HEK293T (cell line): ENCODE results near the gene LGALS3BP.

Experiments used
- CTCF ChIA-PET: fragments of 350-600 bp; formaldehyde crosslinking; extraction: SDS; loops from one replicate; lab custom pipeline; 2021; ENCODE audit warnings: antibody characterized with exemption, inconsistent platforms; lab: Yijun Ruan, JAX
- POLR2A ChIA-PET: fragments of 350-600 bp; formaldehyde crosslinking; extraction: SDS; loops from one replicate; lab custom pipeline; 2020; ENCODE audit warnings: antibody characterized with exemption, inconsistent platforms; lab: Yijun Ruan, JAX
- DNase-seq: peaks from one replicate; pipeline ENCODE4 v3.0.0; 2012; ENCODE audit warnings: mixed read lengths; ENCODE audit errors: extremely low spot score
- ARNT ChIP-seq: fragments of 450-650 bp; IDR thresholded peaks from 2 replicates; pipeline ENCODE4 v1.6.1; 2017; ENCODE audit warnings: mild to moderate bottlenecking
- BHLHE40 ChIP-seq: fragments of 450-650 bp; IDR thresholded peaks from 2 replicates; pipeline ENCODE4 v1.6.1; 2016; ENCODE audit warnings: mild to moderate bottlenecking, moderate library complexity, borderline replicate concordance
- CTBP1 ChIP-seq: fragments of 450-650 bp; IDR thresholded peaks from 2 replicates; pipeline ENCODE4 v1.6.1; 2016; ENCODE audit warnings: borderline replicate concordance
- ELF4 ChIP-seq: fragments of 450-650 bp; IDR thresholded peaks from 2 replicates; pipeline ENCODE4 v1.6.1; 2017; ENCODE audit warnings: antibody characterized with exemption
- FOXA1 ChIP-seq: fragments of 450-650 bp; IDR thresholded peaks from 2 replicates; pipeline ENCODE4 v1.6.1; 2016; ENCODE audit warnings: mild to moderate bottlenecking
- FOXK2 ChIP-seq: fragments of 450-650 bp; IDR thresholded peaks from 2 replicates; pipeline ENCODE4 v1.6.1; 2016; ENCODE audit warnings: mild to moderate bottlenecking
- FOXM1 ChIP-seq: fragments of 450-650 bp; IDR thresholded peaks from 2 replicates; pipeline ENCODE4 v1.6.1; 2017; ENCODE audit warnings: mild to moderate bottlenecking, borderline replicate concordance
- HDGF ChIP-seq: fragments of 450-650 bp; IDR thresholded peaks from 2 replicates; pipeline ENCODE4 v1.6.1; 2017; ENCODE audit warnings: antibody characterized with exemption, borderline replicate concordance
- L3MBTL2 ChIP-seq: fragments of 450-650 bp; conservative IDR thresholded peaks from 2 replicates; pipeline ENCODE4 v1.6.1; 2016; ENCODE audit warnings: mild to moderate bottlenecking
- LEF1 ChIP-seq: fragments of 450-650 bp; IDR thresholded peaks from 2 replicates; pipeline ENCODE4 v1.6.1; 2017; ENCODE audit warnings: mild to moderate bottlenecking, borderline replicate concordance
- NFRKB ChIP-seq: fragments of 450-650 bp; IDR thresholded peaks from 2 replicates; pipeline ENCODE4 v1.6.1; 2016; ENCODE audit warnings: mild to moderate bottlenecking, moderate library complexity
- SP1 ChIP-seq: fragments of 450-650 bp; IDR thresholded peaks from 2 replicates; pipeline ENCODE4 v1.6.1; 2017
- SUZ12 ChIP-seq: fragments of 450-650 bp; IDR thresholded peaks from 2 replicates; pipeline ENCODE4 v1.6.1; 2016; ENCODE audit warnings: mild to moderate bottlenecking
- TARDBP ChIP-seq: fragments of 450-650 bp; IDR thresholded peaks from 2 replicates; pipeline ENCODE4 v1.6.1; 2016
- ZNF384 ChIP-seq: fragments of 450-650 bp; IDR thresholded peaks from 2 replicates; pipeline ENCODE4 v1.6.1; 2016
- TF ChIP-seq, protein P1 (sequence below): fragments of 450-650 bp; IDR thresholded peaks from 2 replicates; pipeline ENCODE4 v1.6.1; 2016

LGALS3BP gene

DNA sequence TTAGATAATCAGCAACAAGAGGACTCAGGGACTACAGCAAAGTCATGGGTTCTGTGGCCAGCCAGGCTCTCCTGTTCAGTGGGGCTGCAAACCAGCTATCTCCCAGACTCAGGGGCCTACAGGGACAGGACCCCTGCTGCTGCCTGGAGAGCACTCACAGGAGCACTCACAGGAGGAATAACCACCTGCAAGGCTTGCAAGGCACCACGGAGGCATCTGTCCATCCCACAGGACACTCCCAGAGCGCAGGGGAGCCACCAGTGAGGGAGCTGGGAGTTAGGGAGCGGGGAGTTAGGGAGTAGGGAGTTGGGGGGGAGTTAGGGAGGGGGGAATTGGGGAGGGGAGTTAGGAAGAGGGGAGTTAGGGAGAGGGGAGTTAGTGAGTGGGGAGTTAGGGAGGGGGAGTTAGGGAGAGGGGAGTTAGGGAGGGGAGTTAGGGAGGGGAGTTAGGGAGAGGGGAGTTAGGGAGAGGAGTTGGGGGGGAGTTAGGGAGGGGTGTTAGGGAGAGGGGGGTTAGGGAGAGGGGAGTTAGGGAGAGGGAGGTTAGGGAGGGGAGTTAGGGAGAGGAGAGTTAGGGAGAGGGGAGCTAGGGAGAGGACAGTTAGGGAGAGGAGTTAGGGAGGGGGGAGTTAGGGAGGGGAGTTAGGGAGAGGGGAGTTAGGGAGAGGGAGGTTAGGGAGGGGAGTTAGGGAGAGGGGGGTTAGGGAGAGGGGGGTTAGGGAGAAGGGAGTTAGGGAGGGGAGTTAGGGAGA is 24.1 kb upstream of the LGALS3BP start:
- TF ChIP-seq TARDBP (no peak), HDGF (no peak)
- DNase-seq: no peak
- ChIA-PET POLR2A (no interaction called here), CTCF (no interaction called here)

DNA sequence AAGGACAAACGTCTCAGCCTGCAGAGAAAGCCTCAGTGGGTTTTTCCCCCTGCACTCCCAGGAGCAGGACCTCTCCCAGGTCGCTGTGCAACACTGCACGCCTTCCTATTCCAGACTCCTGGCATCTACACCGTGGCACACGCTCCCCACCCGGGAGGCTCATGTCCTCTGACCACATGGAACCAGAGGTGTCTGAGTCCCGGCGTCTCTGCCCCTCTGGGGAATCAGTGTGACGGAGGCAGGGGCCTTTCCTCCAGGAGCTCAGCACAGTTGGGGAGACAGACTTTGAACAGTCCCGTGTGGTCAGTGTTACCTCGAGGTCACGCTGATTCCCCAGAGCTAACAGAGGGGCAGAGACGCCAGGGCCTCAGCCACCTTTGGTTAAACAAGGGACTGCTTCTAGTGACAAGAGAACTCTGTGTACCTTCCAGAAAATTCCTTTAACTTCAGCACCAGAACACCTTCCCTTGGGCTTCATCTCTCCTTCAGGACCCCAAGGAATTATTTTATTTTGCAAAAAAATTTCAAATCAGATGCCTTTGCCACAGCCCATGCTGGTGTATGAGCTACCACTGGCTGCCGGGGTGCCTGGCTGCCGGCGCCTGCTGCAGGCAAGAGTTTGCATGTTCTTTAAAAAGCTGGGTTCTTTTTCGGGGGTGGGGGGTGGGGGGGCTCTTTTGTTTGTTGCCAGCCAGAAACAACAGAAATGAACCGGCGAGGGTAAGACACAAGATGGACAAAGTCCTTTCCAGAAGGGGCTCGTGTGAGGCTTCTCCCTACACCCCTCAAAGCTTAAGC is 23.3 kb upstream of the LGALS3BP start:
- no peak for DNase-seq
- CTCF ChIA-PET: interaction anchor here (0.6 kb wide), 1 partner anchor 140 kb away, joined by 3 read pairs; no protein-coding TSS in a partner anchor
- no peak for TF ChIP-seq TARDBP
- TF ChIP-seq FOXM1: no peak
- no peak for TF ChIP-seq L3MBTL2
- POLR2A ChIA-PET: no interaction called here

DNA sequence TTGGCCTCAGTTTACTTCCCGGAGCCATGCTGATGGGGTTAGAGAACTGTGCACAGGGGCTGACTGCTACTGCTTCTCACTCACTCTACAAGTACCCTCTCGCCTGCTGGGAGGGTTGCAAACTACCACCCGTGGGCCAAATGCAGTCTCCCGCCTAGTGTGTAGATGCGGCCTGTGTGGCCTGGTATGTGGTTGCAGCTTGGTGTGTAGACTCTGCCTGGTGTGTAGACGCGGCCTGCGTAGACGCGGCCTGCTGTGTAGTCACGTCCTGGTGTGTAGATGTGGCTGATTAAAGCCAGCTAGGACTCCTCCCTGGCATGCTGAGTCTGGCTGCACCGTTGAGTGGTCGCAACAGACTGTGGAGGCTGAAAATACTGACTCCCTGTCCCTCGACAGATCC is 22.6 kb upstream of the LGALS3BP start:
- CTCF ChIA-PET: no interaction called here
- TF ChIP-seq ZNF384 (no peak), BHLHE40 (no peak), HDGF (no peak), FOXK2 (no peak), TARDBP (no peak), FOXA1 (no peak), SUZ12 (no peak), FOXM1 (no peak), LEF1 (no peak), ARNT (no peak), ELF4 (no peak), L3MBTL2 (no peak), NFRKB (no peak), CTBP1 (no peak)
- TF ChIP-seq, protein P1, sequence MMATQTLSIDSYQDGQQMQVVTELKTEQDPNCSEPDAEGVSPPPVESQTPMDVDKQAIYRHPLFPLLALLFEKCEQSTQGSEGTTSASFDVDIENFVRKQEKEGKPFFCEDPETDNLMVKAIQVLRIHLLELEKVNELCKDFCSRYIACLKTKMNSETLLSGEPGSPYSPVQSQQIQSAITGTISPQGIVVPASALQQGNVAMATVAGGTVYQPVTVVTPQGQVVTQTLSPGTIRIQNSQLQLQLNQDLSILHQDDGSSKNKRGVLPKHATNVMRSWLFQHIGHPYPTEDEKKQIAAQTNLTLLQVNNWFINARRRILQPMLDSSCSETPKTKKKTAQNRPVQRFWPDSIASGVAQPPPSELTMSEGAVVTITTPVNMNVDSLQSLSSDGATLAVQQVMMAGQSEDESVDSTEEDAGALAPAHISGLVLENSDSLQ: no peak
- no peak for DNase-seq
- POLR2A ChIA-PET: no interaction called here

DNA sequence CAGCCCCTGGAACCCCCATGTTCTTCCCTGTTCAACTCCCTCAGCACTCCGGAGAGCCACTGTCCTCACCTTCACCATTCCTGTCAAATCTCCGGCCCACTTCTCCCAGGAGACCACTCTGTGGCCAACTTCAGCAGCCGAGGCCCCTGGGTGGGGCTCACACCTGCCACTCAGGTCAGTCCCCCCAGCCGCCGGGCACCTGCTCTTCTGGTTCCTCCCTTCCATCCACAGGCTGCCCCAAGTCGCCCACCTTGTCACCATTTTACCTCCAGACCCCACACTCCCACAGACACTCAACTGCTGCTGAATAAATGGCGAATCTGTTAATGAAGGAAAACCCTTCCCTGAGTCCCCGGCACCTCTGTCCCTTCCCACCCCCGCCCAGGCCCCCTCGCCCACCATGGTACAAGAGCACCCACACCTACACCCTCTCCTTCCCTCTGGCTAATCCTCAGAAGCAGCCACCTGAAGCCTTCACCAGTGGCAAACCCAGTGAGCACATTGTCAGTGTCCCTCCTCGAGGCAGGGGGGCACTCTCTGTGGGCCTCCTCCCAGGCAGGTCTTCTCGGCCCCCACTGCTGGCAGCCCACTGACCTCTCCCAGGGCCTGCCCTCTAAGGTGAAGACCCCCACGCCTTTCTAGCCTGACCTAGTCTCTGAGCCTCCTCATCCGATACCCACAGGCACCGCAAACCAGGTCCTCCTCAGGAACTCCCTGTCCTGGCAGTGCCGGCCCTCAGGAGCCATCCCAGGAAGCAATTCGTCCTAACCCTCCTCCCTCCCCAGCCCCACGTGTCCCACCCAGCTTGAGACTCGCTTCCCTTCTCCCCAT is 21.7 kb upstream of the LGALS3BP start:
- TF ChIP-seq HDGF: no peak
- TF ChIP-seq BHLHE40: no peak
- POLR2A ChIA-PET: no interaction called here
- DNase-seq: no peak
- CTCF ChIA-PET: no interaction called here

DNA sequence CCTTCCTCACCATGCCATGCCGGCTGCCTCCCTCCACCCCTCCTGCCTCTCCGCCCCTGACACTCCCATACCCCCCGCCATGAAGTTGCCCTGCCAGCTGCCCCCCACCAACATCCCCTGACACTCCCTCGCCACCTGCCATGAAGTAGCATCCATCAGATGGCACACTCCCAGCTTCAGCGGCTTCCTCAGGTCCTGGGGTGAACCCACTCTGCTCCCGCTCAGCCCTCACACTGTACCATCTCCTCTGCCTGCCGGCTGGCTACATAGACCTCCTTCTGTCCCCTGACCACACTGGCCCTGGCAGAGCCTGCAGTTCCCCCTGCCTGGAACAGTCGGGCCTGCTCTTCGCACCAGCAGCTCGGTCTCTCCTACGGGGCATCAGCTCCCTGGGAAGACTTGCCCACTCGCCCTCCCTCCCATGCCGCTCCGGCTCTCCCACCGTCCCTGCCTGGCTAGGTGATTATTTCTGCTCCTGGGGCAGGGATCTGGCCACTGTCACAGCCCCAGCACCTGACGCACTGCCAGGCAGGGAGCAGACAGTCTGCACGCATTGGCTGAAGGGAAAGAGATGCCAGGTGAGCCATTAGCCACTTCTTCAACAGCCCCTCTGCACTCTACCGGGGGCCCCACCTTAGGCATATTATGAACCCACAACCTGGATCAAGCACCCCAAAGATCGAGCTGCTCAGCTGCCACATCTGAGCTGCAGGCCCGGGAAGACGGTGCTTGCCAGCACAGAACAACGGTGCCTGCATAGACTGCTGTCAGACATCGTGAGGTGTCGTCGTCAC is 20.9 kb upstream of the LGALS3BP start:
- no peak for DNase-seq
- POLR2A ChIA-PET: interaction anchor here (0.8 kb wide), 1 partner anchor 9 kb away, joined by 3 read pairs; the partner anchor contains the start of gene CANT1
- CTCF ChIA-PET: no interaction called here
- TF ChIP-seq LEF1 (no peak), TARDBP (no peak), FOXA1 (no peak), ZNF384 (no peak), CTBP1 (no peak), NFRKB (no peak), ELF4 (no peak), FOXK2 (no peak), ARNT (no peak), L3MBTL2 (no peak), SP1 (no peak), HDGF (no peak), FOXM1 (no peak)

DNA sequence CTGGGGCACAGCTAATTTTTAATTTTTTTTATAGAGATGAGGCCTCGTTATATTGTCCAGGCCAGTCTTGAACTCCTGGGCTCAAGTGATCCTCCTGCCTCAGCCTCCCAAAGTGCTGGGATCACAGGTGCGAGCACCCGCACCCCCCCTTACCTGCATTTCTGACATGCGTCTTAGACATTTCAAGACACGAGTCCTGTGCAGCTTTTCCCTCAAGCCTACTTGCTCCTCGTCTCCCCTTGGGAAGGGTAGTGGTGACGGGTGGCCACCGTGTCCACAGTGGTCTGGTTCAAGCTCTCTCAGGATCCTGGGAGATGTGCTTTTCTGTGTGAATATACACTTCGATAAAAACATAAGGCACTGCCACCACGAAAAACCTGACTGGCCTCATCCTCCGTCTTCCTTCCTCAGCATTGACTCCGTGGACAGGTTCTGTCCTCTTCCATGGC is 20.2 kb upstream of the LGALS3BP start:
- CTCF ChIA-PET: interaction anchor here (0.7 kb wide), 1 partner anchor 25 kb away, joined by 3 read pairs; no protein-coding TSS in a partner anchor
- TF ChIP-seq FOXA1 (no peak), SUZ12 (no peak), L3MBTL2 (no peak)
- no peak for DNase-seq
- POLR2A ChIA-PET: interaction anchor here (0.8 kb wide), 1 partner anchor 10 kb away, joined by 3 read pairs; the partner anchor contains the start of gene CANT1
